Caco-2 (cell line): ENCODE data around the gene COPZ2. TPM values are rescaled to one million over a fixed set of nuclear protein-coding genes. Genes with fewer than 3 reads are reported as not detected.

Experiments
- BruUV-seq: library from RNA; stranded (reverse); fragments of 400-500 nt; replicated peaks from 2 replicates; lab custom pipeline; 2021; lab: Mats Ljungman, UMichigan
- CTCF ChIA-PET: fragments of 300-600 bp; sonication (Branson Sonifier 250); formaldehyde crosslinking; loops from one replicate; lab custom pipeline; 2022; ENCODE audit warnings: antibody characterized with exemption; lab: Charles Lee
- POLR2A ChIA-PET: fragments of 300-600 bp; sonication (Branson Sonifier 250); formaldehyde crosslinking; loops from one replicate; lab custom pipeline; 2022; ENCODE audit warnings: antibody characterized with exemption; lab: Charles Lee
- DNase-seq, 2 experiments: peaks; one replicate each; pipeline versions ENCODE4 v3.0.0 to v3.0.0-alpha.2; 2020 to 2022
- H3K27me3 ChIP-seq: replicated peaks from 2 replicates; pipeline ENCODE4 v1.6.0; 2011; ENCODE audit warnings: low read length; ENCODE audit not compliant: control insufficient read depth, insufficient read depth
- H3K36me3 ChIP-seq: 2 replicates; pipeline ENCODE4 v1.5.1; 2011; ENCODE audit warnings: low read length; ENCODE audit not compliant: control insufficient read depth, insufficient read depth
- H3K4me1 ChIP-seq: fragments of 250-450 bp; sonication (Bioruptor Pico); 2 replicates; pipeline ENCODE4 v1.5.1; 2020; ENCODE audit warnings: mild to moderate bottlenecking
- H3K4me3 ChIP-seq: 2 replicates; pipeline ENCODE4 v1.5.1; 2011; ENCODE audit warnings: low read depth, mild to moderate bottlenecking, control low read depth, low read length
- H3K9me3 ChIP-seq: fragments of 250-450 bp; sonication (Bioruptor Pico); 2 replicates; pipeline ENCODE4 v1.5.1; 2020; ENCODE audit warnings: mild to moderate bottlenecking, moderate library complexity
- H3K27ac Mint-ChIP-seq: one replicate; pipeline ENCODE4 v1.8.0; 2022; ENCODE audit warnings: mixed read lengths; ENCODE audit not compliant: unreplicated experiment
- H3K27me3 Mint-ChIP-seq: one replicate; pipeline ENCODE4 v1.8.0; 2022; ENCODE audit warnings: mixed read lengths; ENCODE audit not compliant: insufficient read depth, unreplicated experiment
- H3K36me3 Mint-ChIP-seq: one replicate; pipeline ENCODE4 v1.8.0; 2022; ENCODE audit warnings: mild to moderate bottlenecking, mixed read lengths; ENCODE audit not compliant: insufficient read depth, unreplicated experiment
- H3K4me1 Mint-ChIP-seq: one replicate; pipeline ENCODE4 v1.8.0; 2022; ENCODE audit warnings: low read depth, mixed read lengths; ENCODE audit not compliant: unreplicated experiment
- H3K4me3 Mint-ChIP-seq: one replicate; pipeline ENCODE4 v1.8.0; 2022; ENCODE audit warnings: mild to moderate bottlenecking, moderate library complexity, mixed read lengths; ENCODE audit not compliant: unreplicated experiment
- H3K9me3 Mint-ChIP-seq: one replicate; pipeline ENCODE4 v1.8.0; 2022; ENCODE audit warnings: mixed read lengths; ENCODE audit not compliant: unreplicated experiment
- CTCF ChIP-seq, 2 experiments: fragments of 200-600 bp in 1 of 2; IDR thresholded peaks; 1 replicate in 1 of 2; 2 replicates in 1 of 2; pipeline versions ENCODE4 v1.5.1 to v1.8.0; 2011 to 2022; ENCODE audit warnings: antibody characterized with exemption in 1 of 2, control low read depth in 1 of 2, inconsistent platforms in 1 of 2, low read depth in 1 of 2, low read length in 1 of 2, mild to moderate bottlenecking in 1 of 2, moderate library complexity in 1 of 2; ENCODE audit not compliant: insufficient read depth in 1 of 2, severe bottlenecking in 1 of 2, unreplicated experiment in 1 of 2
- intact Hi-C: fragments of 100-400 bp; cut with micrococcal nuclease; formaldehyde crosslinking; loops from one replicate; pipeline ENCODE4 v1.10.0; 2022; ENCODE audit not compliant: unreplicated experiment
- total RNA-seq: library from RNA; stranded (reverse); gene quantifications from 2 replicates; pipeline ENCODE4 v1.2.3, GENCODE V29; 2022

The COPZ2 gene
- total RNA-seq, 1 experiment from 2014 or later, result 6.7 TPM

- intact Hi-C loops, result no loop called here
- no peaks in the 10 kb centered on the region for H3K27me3 ChIP-seq
- H3K36me3 ChIP-seq, result peaks cover 9% of the 10 kb centered on the region; the same call in 1 of the 2 replicates
- ChIA-PET POLR2A (interaction anchor here (1.0 kb wide), 1 partner anchor 14 kb away, joined by 3 read pairs; no protein-coding TSS in a partner anchor), CTCF (interaction anchor here (1.6 to 1.7 kb wide), 2 partner anchors 16 to 32 kb away, joined by 9 to 19 read pairs; partner anchors contain the start of gene CDK5RAP3)
- H3K4me1 ChIP-seq, result no peaks in the 10 kb centered on the region
- Mint-ChIP-seq H3K4me1 (peaks cover 7% of the 10 kb centered on the region), H3K9me3 (no peaks in the 10 kb centered on the region), H3K27ac (no peak overlapping the region), H3K27me3 (no peaks in the 10 kb centered on the region), H3K4me3 (no peak overlapping the region), H3K36me3 (peaks cover 22% of the 10 kb centered on the region)
- TF ChIP-seq CTCF (IDR thresholded peaks at IDR 0.05; ENCODE audit: insufficient read depth in 1 of 2, low read depth in 1 of 2, low read length in 1 of 2, severe bottlenecking in 1 of 2, unreplicated experiment in 1 of 2), result no peak
- no peak overlapping the region for H3K4me3 ChIP-seq
- no peak for DNase-seq
- no TSS peak for BruUV-seq
- no peaks in the 10 kb centered on the region for H3K9me3 ChIP-seq
These were observed 51.1 kb downstream of the COPZ2 start for GRCh38 chr17:47986520-47986919.

- Histone ChIP-seq H3K4me3 (no peak overlapping the region), H3K9me3 (no peaks in the 10 kb centered on the region), H3K4me1 (no peaks in the 10 kb centered on the region), H3K36me3 (peaks cover 23% of the 10 kb centered on the region), H3K27me3 (no peaks in the 10 kb centered on the region)
- intact Hi-C loops, result loop anchor here (5.0 kb wide), 1 partner anchor 36 kb away; no protein-coding TSS in a partner anchor
- no peaks in the 10 kb centered on the region for H3K9me3 Mint-ChIP-seq
- no peak overlapping the region for H3K27ac Mint-ChIP-seq
- peaks cover 7% of the 10 kb centered on the region for H3K4me1 Mint-ChIP-seq
- no peak for DNase-seq
- H3K36me3 Mint-ChIP-seq, result peaks cover 41% of the 10 kb centered on the region
- H3K4me3 Mint-ChIP-seq, result no peak overlapping the region
- BruUV-seq, result no TSS peak
- no peaks in the 10 kb centered on the region for H3K27me3 Mint-ChIP-seq
- CTCF ChIA-PET, result interaction anchor here (1.4 to 1.5 kb wide), 2 partner anchors 35 to 42 kb away, joined by 5 to 6 read pairs; no protein-coding TSS in a partner anchor
- no peak for TF ChIP-seq CTCF (IDR thresholded peaks at IDR 0.05; ENCODE audit: insufficient read depth in 1 of 2, low read depth in 1 of 2, low read length in 1 of 2, severe bottlenecking in 1 of 2, unreplicated experiment in 1 of 2)
- POLR2A ChIA-PET, result interaction anchor here (1.0 kb wide), 1 partner anchor 13 kb away, joined by 3 read pairs; the partner anchor contains the start of gene CDK5RAP3
These were observed 53.9 kb downstream of the COPZ2 start for GRCh38 chr17:47983492-47984223.

- H3K27me3 ChIP-seq, result no peaks in the 10 kb centered on the region
- peaks cover 49% of the 10 kb centered on the region for H3K36me3 Mint-ChIP-seq
- no peaks in the 10 kb centered on the region for H3K27me3 Mint-ChIP-seq
- TF ChIP-seq CTCF (IDR thresholded peaks at IDR 0.05; ENCODE audit: insufficient read depth in 1 of 2, low read depth in 1 of 2, low read length in 1 of 2, severe bottlenecking in 1 of 2, unreplicated experiment in 1 of 2), result no peak
- POLR2A ChIA-PET, result no interaction called here
- H3K9me3 ChIP-seq, result no peaks in the 10 kb centered on the region
- peaks cover 7% of the 10 kb centered on the region for H3K4me1 Mint-ChIP-seq
- no TSS peak for BruUV-seq
- no peaks in the 10 kb centered on the region for H3K9me3 Mint-ChIP-seq
- CTCF ChIA-PET, result interaction anchor here (0.6 to 1.8 kb wide), 4 partner anchors 29 to 166 kb away, joined by 4 to 6 read pairs (median 4); no protein-coding TSS in a partner anchor
- no peak for DNase-seq
- no peak overlapping the region for H3K4me3 Mint-ChIP-seq
- H3K4me3 ChIP-seq, result no peak overlapping the region
- peaks cover 26% of the 10 kb centered on the region for H3K36me3 ChIP-seq
- no peak overlapping the region for H3K27ac Mint-ChIP-seq
- no peaks in the 10 kb centered on the region for H3K4me1 ChIP-seq
- intact Hi-C loops, result loop anchor here (5.0 kb wide), 1 partner anchor 36 kb away; no protein-coding TSS in a partner anchor
These were observed 54.8 kb downstream of the COPZ2 start for GRCh38 chr17:47982645-47983390.
